ENCODE measurements around the gene S100B. TPM values are rescaled to one million over a fixed set of nuclear protein-coding genes. Genes with fewer than 3 reads are reported as not detected.

Gene S100B
- total and polyA plus RNA-seq, 9 of the 15 experiments (the other 6 are each of a cell fraction or from before 2014, with no cell fraction given), result not detected

- peaks cover 53% of the 10 kb centered on the region; the same call in 2 of the 3 replicates for H3K36me3 ChIP-seq (ENCODE audit: control insufficient read depth, insufficient read depth, low read length)
- H3K9me3 ChIP-seq (replicated peaks; ENCODE audit: control insufficient read depth, insufficient read depth, low read depth, low read length), result no peaks in the 10 kb centered on the region
- no peak overlapping the region for H3K4me2 ChIP-seq (ENCODE audit: insufficient read depth, low read length)
- H3K9ac ChIP-seq (ENCODE audit: insufficient read depth in 1 of 2, low read depth in 2 of 2, low read length in 2 of 2), result peak overlapping the region in 1 of 2 experiments; percentile 19; a peak in 1 of 4 replicates
- H3K27ac ChIP-seq (ENCODE audit: extremely low read depth, low read depth, low read length), result no peak overlapping the region
- H3K9me1 ChIP-seq (ENCODE audit: control insufficient read depth, insufficient read depth, low read length), result no peaks in the 10 kb centered on the region
- POLR2A ChIA-PET, result no interaction called here
- ATAC-seq (no peak), DNase-seq (ENCODE audit: extremely low read depth in 1 of 4, low spot score in 3 of 4) (no peak), FAIRE-seq (no peak)
- H2AFZ ChIP-seq (ENCODE audit: low read depth, low read length), result no peak overlapping the region
- H3K4me3 ChIP-seq, result no peak overlapping the region
- intact Hi-C loops (cut with micrococcal nuclease) (no loop called here), in situ Hi-C loops (cut with MboI) (no loop called here)
- H3K4me1 ChIP-seq (replicated peaks in 1 of 2; ENCODE audit: control insufficient read depth in 2 of 2, insufficient read depth in 2 of 2, low read length in 2 of 2), result peaks cover 0 to 26% of the 10 kb centered on the region in 2 experiments; a peak in 2 of 5 replicates
- BruUV-seq (replicated peaks), result no TSS peak
- H3K79me2 ChIP-seq (ENCODE audit: control insufficient read depth, insufficient read depth, low read length), result no peaks in the 10 kb centered on the region
- no peaks in the 10 kb centered on the region for H4K20me1 ChIP-seq (replicated peaks; ENCODE audit: control insufficient read depth, insufficient read depth, low read length)
- CTCF ChIA-PET (ENCODE audit: low intra/inter-chr PET ratio), result no interaction called here
- WGBS (ENCODE audit: insufficient coverage, low coverage, missing lambda C conversion rate), result 86% methylated on average over 16 of the region's 16 CpGs
- H3K27me3 ChIP-seq (ENCODE audit: control insufficient read depth in 2 of 2, insufficient read depth in 2 of 2, low read length in 2 of 2), result no peaks in the 10 kb centered on the region
- TF ChIP-seq RBBP5 (IDR thresholded peaks at IDR 0.05; ENCODE audit: borderline replicate concordance, insufficient read depth, low read length, poor library complexity, severe bottlenecking) (no peak), TAL1 (IDR thresholded peaks at IDR 0.05) (no peak), MAFG (tag; conservative IDR thresholded peaks at IDR 0.05) (no peak), POLR2AphosphoS5 (IDR thresholded peaks at IDR 0.05; ENCODE audit: control insufficient read depth, insufficient read depth, low read depth, low read length) (no peak), NFYB (IDR thresholded peaks at IDR 0.05; ENCODE audit: extremely low read depth, insufficient read length) (no peak), TFE3 (CRISPR knock-in tag; IDR thresholded peaks at IDR 0.05) (no peak), JUND (IDR thresholded peaks at IDR 0.05; ENCODE audit: borderline replicate concordance, low read depth, low read length) (no peak), JUND (tag; IDR thresholded peaks at IDR 0.05; ENCODE audit: borderline replicate concordance, low read depth, low read length) (no peak), ZKSCAN3 (CRISPR knock-in tag; IDR thresholded peaks at IDR 0.05) (no peak), ZNF431 (CRISPR knock-in tag; IDR thresholded peaks at IDR 0.05) (no peak), ETS2 (tag; IDR thresholded peaks at IDR 0.05; ENCODE audit: borderline replicate concordance, poor library complexity, severe bottlenecking) (no peak), AFF1 (IDR thresholded peaks at IDR 0.05; ENCODE audit: low read depth in 1 of 2, partially characterized antibody in 2 of 2) (no peak), ZNF707 (CRISPR knock-in tag; conservative IDR thresholded peaks at IDR 0.05) (no peak), RBM39 (optimal IDR thresholded peaks at IDR 0.05; ENCODE audit: low read depth, low read length) (no peak), MAZ (CRISPR knock-in tag; conservative IDR thresholded peaks at IDR 0.05 in 1 of 2, IDR thresholded peaks at IDR 0.05 in 1 of 2) (no peak), DACH1 (IDR thresholded peaks at IDR 0.05; ENCODE audit: partially characterized antibody) (no peak), ATF7 (IDR thresholded peaks at IDR 0.05) (no peak), SRF (CRISPR knock-in tag; IDR thresholded peaks at IDR 0.05) (no peak)
These were observed 49.2 kb downstream of the S100B start for GRCh38 chr21:46555678-46556077.

Measured in K562 (cell line).